ENCODE measurements around the gene SLC16A10.

SLC16A10 gene

GRCh38 chr6:111243095-111243494, 155.8 kb downstream of the SLC16A10 start:
- TF ChIP-seq RAD21 (IDR thresholded peaks at IDR 0.05; ENCODE audit: low read depth), result no peak
- TF ChIP-seq CEBPB (IDR thresholded peaks at IDR 0.05), result no peak
- TF ChIP-seq REST (IDR thresholded peaks at IDR 0.05; ENCODE audit: low read depth), result no peak
- TF ChIP-seq EP300 (IDR thresholded peaks at IDR 0.05; ENCODE audit: borderline replicate concordance), result no peak
- no peak for TF ChIP-seq NFIC (IDR thresholded peaks at IDR 0.05)
- no peak for TF ChIP-seq CREB1 (IDR thresholded peaks at IDR 0.05; ENCODE audit: low read depth)
- TF ChIP-seq TCF12 (IDR thresholded peaks at IDR 0.05; ENCODE audit: low read depth), result no peak
- no peak for TF ChIP-seq USF1 (IDR thresholded peaks at IDR 0.05)
- TF ChIP-seq YY1 (IDR thresholded peaks at IDR 0.05; ENCODE audit: low read depth), result no peak
- no peak for TF ChIP-seq TEAD4 (IDR thresholded peaks at IDR 0.05)
- no peak for TF ChIP-seq FOXM1 (IDR thresholded peaks at IDR 0.05; ENCODE audit: borderline replicate concordance, low read depth)
- no peak for TF ChIP-seq ZBTB7A (IDR thresholded peaks at IDR 0.05; ENCODE audit: low read depth)

GRCh38 chr6:111248789-111249188, 161.5 kb downstream of the SLC16A10 start:
- TF ChIP-seq RAD21 (IDR thresholded peaks at IDR 0.05; ENCODE audit: low read depth), result no peak
- TF ChIP-seq USF1 (IDR thresholded peaks at IDR 0.05), result no peak
- TF ChIP-seq CREB1 (IDR thresholded peaks at IDR 0.05; ENCODE audit: low read depth), result no peak
- no peak for TF ChIP-seq FOXM1 (IDR thresholded peaks at IDR 0.05; ENCODE audit: borderline replicate concordance, low read depth)
- TF ChIP-seq TCF12 (IDR thresholded peaks at IDR 0.05; ENCODE audit: low read depth), result no peak
- TF ChIP-seq NFIC (IDR thresholded peaks at IDR 0.05), result no peak
- TF ChIP-seq TAF1 (IDR thresholded peaks at IDR 0.05; ENCODE audit: low read depth), result no peak
- TF ChIP-seq EGR1 (IDR thresholded peaks at IDR 0.05), result no peak
- TF ChIP-seq CEBPB (IDR thresholded peaks at IDR 0.05), result no peak
- no peak for TF ChIP-seq EP300 (IDR thresholded peaks at IDR 0.05; ENCODE audit: borderline replicate concordance)
- no peak for TF ChIP-seq MAX (IDR thresholded peaks at IDR 0.05)
- no peak for TF ChIP-seq ZBTB7A (IDR thresholded peaks at IDR 0.05; ENCODE audit: low read depth)
- no peak for TF ChIP-seq REST (IDR thresholded peaks at IDR 0.05; ENCODE audit: low read depth)
- no peak for TF ChIP-seq TEAD4 (IDR thresholded peaks at IDR 0.05)
- TF ChIP-seq YY1 (IDR thresholded peaks at IDR 0.05; ENCODE audit: low read depth), result no peak

GRCh38 chr6:111250791-111251354, 163.6 kb downstream of the SLC16A10 start:
- TF ChIP-seq YY1 (IDR thresholded peaks at IDR 0.05; ENCODE audit: low read depth) (no peak), TAF1 (IDR thresholded peaks at IDR 0.05; ENCODE audit: low read depth) (no peak), USF1 (IDR thresholded peaks at IDR 0.05) (no peak), RAD21 (IDR thresholded peaks at IDR 0.05; ENCODE audit: low read depth) (no peak), CREB1 (IDR thresholded peaks at IDR 0.05; ENCODE audit: low read depth) (no peak), ZBTB7A (IDR thresholded peaks at IDR 0.05; ENCODE audit: low read depth) (no peak), FOXM1 (IDR thresholded peaks at IDR 0.05; ENCODE audit: borderline replicate concordance, low read depth) (no peak), REST (IDR thresholded peaks at IDR 0.05; ENCODE audit: low read depth) (no peak), CEBPB (IDR thresholded peaks at IDR 0.05) (no peak), MAX (IDR thresholded peaks at IDR 0.05) (no peak), NFIC (IDR thresholded peaks at IDR 0.05) (no peak), EGR1 (IDR thresholded peaks at IDR 0.05) (no peak), TEAD4 (IDR thresholded peaks at IDR 0.05) (no peak), TCF12 (IDR thresholded peaks at IDR 0.05; ENCODE audit: low read depth) (no peak)

GRCh38 chr6:111252726-111253125, 165.4 kb downstream of the SLC16A10 start:
- TF ChIP-seq CREB1 (IDR thresholded peaks at IDR 0.05; ENCODE audit: low read depth) (no peak), TEAD4 (IDR thresholded peaks at IDR 0.05) (no peak), NFIC (IDR thresholded peaks at IDR 0.05) (no peak), CEBPB (IDR thresholded peaks at IDR 0.05) (no peak), USF1 (IDR thresholded peaks at IDR 0.05) (no peak)

Measured in Ishikawa (cell line).